BJ (cell line): ENCODE results near the gene ATP1A2. TPM values are rescaled to one million over a fixed set of nuclear protein-coding genes. Genes with fewer than 3 reads are reported as not detected.
A peak's percentile ranks its signal among the peaks of the same experiment; 100 is the strongest.
"Not testable (repeated sequence)": the region's sequence is repeated elsewhere in the genome, so short reads cannot be mapped to it uniquely, and the experiment has no call there.

ENCODE experiments used
- CTCF ChIA-PET: fragments of 350-600 bp; formaldehyde crosslinking; extraction: SDS; loops from one replicate; lab custom pipeline; 2021; ENCODE audit warnings: antibody characterized with exemption, inconsistent platforms; lab: Yijun Ruan, JAX
- POLR2A ChIA-PET: fragments of 300-600 bp; sonication (Branson Sonifier 250); formaldehyde crosslinking; extraction: SDS; loops from one replicate; lab custom pipeline; 2021; ENCODE audit warnings: antibody characterized with exemption; lab: Charles Lee
- DNase-seq: peaks from one replicate; pipeline ENCODE4 v3.0.0-alpha.2; 2011; ENCODE audit warnings: low read depth
- H3K27me3 ChIP-seq: 2 replicates; pipeline ENCODE4 v1.6.0; 2011; ENCODE audit warnings: low read length; ENCODE audit not compliant: control insufficient read depth, insufficient read depth
- H3K36me3 ChIP-seq: 2 replicates; pipeline ENCODE4 v1.5.1; 2011; ENCODE audit warnings: low read length; ENCODE audit not compliant: control insufficient read depth, insufficient read depth
- H3K4me3 ChIP-seq: 2 replicates; pipeline ENCODE4 v1.5.1; 2011; ENCODE audit warnings: low read depth, mild to moderate bottlenecking, control low read depth, low read length
- polyA plus RNA-seq: library from polyadenylated mRNA; depleted of rRNA; stranded (reverse); fragments of >200 nt; gene quantifications from 2 replicates; pipeline ENCODE4 v1.2.3, GENCODE V29; 2011
- TF ChIP-seq, protein P1 (sequence below): IDR thresholded peaks from 2 replicates; pipeline ENCODE4 v1.5.1; 2011; ENCODE audit warnings: low read depth, mild to moderate bottlenecking, control low read depth, inconsistent platforms, low read length, moderate library complexity; ENCODE audit not compliant: insufficient read depth

The ATP1A2 gene
- polyA plus RNA-seq, 1 experiment = 1.1 TPM

DNA sequence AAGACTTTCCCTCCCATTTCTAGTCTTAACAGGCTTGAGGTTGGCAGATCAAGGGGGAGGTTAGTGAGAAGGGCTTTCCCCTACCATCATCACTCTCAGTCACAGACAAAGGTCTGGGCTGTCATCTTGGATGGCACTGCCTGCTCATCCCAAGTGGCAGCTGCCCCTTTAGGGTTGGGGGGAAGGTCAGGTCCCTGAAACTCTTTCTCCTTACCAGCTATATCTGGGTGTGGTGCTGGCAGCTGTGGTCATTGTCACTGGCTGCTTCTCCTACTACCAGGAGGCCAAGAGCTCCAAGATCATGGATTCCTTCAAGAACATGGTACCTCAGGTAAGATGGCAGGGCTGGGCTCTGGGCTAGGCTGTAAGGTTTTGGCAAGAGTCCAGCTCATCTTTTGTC is 8.2 kb downstream of the ATP1A2 start:
- POLR2A ChIA-PET = no interaction called here
- no peaks in the 10 kb centered on the region for H3K36me3 ChIP-seq

DNA sequence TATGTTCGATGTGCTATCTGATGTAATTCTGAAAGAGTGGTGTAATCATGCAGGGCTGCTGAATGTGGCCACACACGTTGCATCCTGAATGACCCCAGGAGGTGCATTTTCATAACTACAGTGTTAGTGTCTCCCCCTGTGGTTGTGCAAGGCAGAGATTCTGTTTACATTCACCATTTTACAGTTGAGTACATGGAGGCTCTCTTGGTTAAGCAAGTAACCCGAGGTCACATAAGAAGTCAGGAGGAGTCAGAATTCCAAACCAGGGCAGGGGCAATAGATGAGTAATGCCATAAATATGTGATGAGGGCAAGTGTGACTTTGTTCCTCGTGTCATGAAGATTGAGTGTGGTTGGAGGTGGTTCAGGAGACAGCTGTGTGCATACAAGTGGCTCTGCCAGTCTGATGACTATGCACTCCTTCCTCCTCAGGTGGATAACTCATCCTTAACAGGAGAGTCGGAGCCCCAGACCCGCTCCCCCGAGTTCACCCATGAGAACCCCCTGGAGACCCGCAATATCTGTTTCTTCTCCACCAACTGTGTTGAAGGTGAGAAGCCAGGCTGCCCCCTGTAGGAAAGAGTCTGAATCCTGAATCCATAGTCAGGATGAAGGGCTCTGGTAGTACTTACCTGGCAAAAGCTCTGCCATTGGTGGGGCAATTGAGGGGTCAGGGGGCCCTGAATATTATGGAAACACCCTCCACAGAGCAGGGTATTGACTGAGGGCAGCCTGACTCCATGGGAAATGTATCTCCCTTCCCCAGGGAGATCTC is 9.3 kb downstream of the ATP1A2 start:
- Histone ChIP-seq H3K27me3 (no peaks in the 10 kb centered on the region), H3K36me3 (no peaks in the 10 kb centered on the region), H3K4me3 (no peak overlapping the region)
- peak; percentile 72 for DNase-seq
- POLR2A ChIA-PET = no interaction called here
- CTCF ChIA-PET = interaction anchor here (0.7 to 2.3 kb wide), 13 partner anchors 8 to 166 kb away, joined by 3 to 8 read pairs (median 3); no protein-coding TSS in a partner anchor
- TF ChIP-seq, protein P1, sequence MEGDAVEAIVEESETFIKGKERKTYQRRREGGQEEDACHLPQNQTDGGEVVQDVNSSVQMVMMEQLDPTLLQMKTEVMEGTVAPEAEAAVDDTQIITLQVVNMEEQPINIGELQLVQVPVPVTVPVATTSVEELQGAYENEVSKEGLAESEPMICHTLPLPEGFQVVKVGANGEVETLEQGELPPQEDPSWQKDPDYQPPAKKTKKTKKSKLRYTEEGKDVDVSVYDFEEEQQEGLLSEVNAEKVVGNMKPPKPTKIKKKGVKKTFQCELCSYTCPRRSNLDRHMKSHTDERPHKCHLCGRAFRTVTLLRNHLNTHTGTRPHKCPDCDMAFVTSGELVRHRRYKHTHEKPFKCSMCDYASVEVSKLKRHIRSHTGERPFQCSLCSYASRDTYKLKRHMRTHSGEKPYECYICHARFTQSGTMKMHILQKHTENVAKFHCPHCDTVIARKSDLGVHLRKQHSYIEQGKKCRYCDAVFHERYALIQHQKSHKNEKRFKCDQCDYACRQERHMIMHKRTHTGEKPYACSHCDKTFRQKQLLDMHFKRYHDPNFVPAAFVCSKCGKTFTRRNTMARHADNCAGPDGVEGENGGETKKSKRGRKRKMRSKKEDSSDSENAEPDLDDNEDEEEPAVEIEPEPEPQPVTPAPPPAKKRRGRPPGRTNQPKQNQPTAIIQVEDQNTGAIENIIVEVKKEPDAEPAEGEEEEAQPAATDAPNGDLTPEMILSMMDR = peak; percentile 45

More for the DNA sequence above, 8.2 kb downstream of the ATP1A2 start:
- Histone ChIP-seq H3K4me3 (no peak overlapping the region), H3K27me3 (no peaks in the 10 kb centered on the region)
- CTCF ChIA-PET = interaction anchor here (0.5 to 2.3 kb wide), 10 partner anchors 9 to 167 kb away, joined by 3 to 8 read pairs (median 4); no protein-coding TSS in a partner anchor
- no peak for DNase-seq
- TF ChIP-seq, protein P1 = no peak

DNA sequence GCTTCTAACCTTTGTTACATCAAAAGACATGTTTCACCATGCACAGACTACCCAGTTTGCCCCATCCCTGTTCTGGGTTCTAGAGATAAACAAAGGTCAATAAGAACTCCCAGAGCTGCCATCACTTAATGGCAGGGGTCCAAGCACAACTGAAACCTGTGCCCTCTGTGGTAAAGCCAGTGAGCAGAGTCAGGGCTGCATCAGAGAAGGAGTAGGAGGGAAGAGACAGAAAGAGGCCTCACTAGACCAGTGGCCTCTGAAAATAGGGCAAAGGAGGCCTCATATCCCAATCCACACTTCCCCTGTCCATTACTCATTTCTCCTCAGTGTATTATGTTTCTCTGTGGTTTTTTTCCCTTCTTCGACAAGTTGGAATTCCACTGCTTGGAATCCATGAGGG is 10.2 kb downstream of the ATP1A2 start:
- Histone ChIP-seq H3K36me3 (no peaks in the 10 kb centered on the region), H3K4me3 (no peak overlapping the region), H3K27me3 (no peaks in the 10 kb centered on the region)
- DNase-seq = no peak
- TF ChIP-seq, protein P1 = no peak
- ChIA-PET CTCF (interaction anchor here (0.7 to 2.3 kb wide), 5 partner anchors 15 to 68 kb away, joined by 3 to 8 read pairs (median 3); no protein-coding TSS in a partner anchor), POLR2A (no interaction called here)

DNA sequence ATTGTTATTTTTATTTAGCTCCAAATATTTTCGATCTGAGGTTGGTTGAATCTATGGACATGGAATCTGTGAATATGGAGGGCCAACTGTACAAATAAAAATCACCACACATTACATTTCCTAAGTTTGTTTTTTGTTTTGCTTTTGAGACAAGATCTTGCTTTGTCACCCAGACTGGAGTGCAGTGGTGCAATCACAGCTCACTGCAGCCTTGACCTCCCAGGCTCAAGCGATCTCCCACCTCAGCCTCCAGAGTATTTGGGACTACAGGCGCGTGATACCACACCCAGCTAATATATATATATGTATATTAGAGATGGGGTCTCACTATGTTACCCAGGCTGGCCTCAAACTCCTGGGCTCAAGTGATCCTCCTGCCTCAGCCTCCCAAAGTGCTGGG is 10.8 kb downstream of the ATP1A2 start:
- H3K36me3 ChIP-seq, H3K27me3 ChIP-seq, DNase-seq, POLR2A ChIA-PET, H3K4me3 ChIP-seq: not testable (repeated sequence)
- CTCF ChIA-PET = interaction anchor here (0.6 to 1.3 kb wide), 3 partner anchors 15 to 131 kb away, joined by 3 read pairs; no protein-coding TSS in a partner anchor

DNA sequence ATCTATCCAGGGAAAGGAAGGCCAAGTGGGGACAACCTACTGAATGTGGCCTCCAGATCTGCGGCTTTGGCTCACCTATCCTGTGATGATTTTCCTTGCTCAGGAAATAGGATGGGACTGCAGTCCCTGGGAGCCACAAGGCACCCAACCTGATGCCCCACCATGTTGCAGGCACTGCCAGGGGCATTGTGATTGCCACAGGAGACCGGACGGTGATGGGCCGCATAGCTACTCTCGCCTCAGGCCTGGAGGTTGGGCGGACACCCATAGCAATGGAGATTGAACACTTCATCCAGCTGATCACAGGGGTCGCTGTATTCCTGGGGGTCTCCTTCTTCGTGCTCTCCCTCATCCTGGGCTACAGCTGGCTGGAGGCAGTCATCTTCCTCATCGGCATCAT is 11.8 kb downstream of the ATP1A2 start:
- Histone ChIP-seq H3K4me3 (no peak overlapping the region), H3K27me3 (no peaks in the 10 kb centered on the region), H3K36me3 (no peaks in the 10 kb centered on the region)
- no peak for DNase-seq
- TF ChIP-seq, protein P1 = no peak
- CTCF ChIA-PET = interaction anchor here (1.0 to 1.5 kb wide), 4 partner anchors 9 to 66 kb away, joined by 3 to 5 read pairs (median 4); no protein-coding TSS in a partner anchor
- POLR2A ChIA-PET = no interaction called here
